SK-N-MC (cell line): ENCODE measurements around the gene PRAMEF15.
"Not testable (repeated sequence)": the region's sequence is repeated elsewhere in the genome, so short reads cannot be mapped to it uniquely, and the experiment has no call there.

ENCODE experiments used
- DNase-seq: peaks from one replicate; pipeline ENCODE4 v3.0.0-alpha.2; 2011; ENCODE audit warnings: low read depth, low spot score
- H3K27ac ChIP-seq: fragments of 200-600 bp; sonication (generic); 2 replicates; pipeline ENCODE4 v1.5.1; 2016; ENCODE audit warnings: mixed run types
- H3K36me3 ChIP-seq: fragments of 200-600 bp; sonication (generic); 2 replicates; pipeline ENCODE4 v1.6.1; 2017; ENCODE audit warnings: antibody characterized with exemption, low read length, mixed read lengths; ENCODE audit not compliant: insufficient read depth
- H3K4me3 ChIP-seq: fragments of 200-600 bp; sonication (generic); 2 replicates; pipeline ENCODE4 v1.5.1; 2016
- H3K9ac ChIP-seq: fragments of 200-600 bp; sonication (generic); 2 replicates; pipeline ENCODE4 v1.8.0; 2017; ENCODE audit warnings: mixed run types, mixed read lengths; ENCODE audit not compliant: insufficient read length
- H3K9me3 ChIP-seq: fragments of 200-600 bp; sonication (generic); 2 replicates; pipeline ENCODE4 v1.6.1; 2017; ENCODE audit warnings: low read depth, mild to moderate bottlenecking, antibody characterized with exemption, low read length, moderate library complexity, mixed read lengths

PRAMEF15 gene

DNA sequence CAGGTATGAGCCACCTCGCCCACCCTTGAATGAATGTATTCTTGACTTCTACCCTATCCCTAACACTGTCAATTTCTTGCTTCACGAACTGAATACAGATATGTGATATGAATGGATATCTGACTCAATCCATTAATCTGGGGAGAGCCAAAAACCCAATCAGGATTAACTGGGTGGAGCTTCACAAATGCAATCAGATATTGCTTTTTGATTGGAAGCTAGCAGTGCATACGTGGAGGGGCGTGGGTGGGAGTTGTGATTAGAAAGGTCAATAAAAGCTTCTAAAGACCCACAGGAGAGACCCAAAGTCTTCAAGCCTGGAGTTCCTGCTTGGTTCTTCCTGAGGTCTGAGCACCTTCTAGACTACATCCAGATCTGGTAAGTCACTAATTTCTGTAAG lies at the start of gene PRAMEF15:
TSS of gene PRAMEF15 (plus strand) at position 301 of the 400 bp plus-strand sequence. CDS start 2,827 bp downstream, outside the sequence.
- not testable (repeated sequence) for H3K27ac ChIP-seq, H3K9ac ChIP-seq, H3K9me3 ChIP-seq, H3K4me3 ChIP-seq, H3K36me3 ChIP-seq, DNase-seq

DNA sequence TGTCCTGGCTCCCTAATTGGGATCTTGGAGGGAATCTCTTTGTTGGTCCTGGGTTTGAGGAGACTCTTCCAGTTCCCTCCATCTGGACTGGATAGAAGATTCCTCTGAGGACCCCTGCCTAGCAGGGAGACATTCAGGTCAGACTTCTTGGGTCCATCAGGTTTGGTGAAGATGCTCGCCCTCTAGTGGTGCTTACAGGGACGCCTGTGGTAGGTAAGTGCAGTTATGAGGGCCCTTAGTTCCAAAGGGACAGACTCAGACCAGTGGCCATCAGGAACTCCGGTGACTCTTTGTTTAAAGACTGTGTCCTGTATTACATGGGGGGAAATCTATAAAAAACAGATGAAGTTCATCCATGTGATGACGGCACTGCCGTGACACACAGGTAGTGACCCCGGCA lies 38.4 kb upstream of the PRAMEF15 start:
- not testable (repeated sequence) for H3K27ac ChIP-seq, H3K9me3 ChIP-seq, DNase-seq, H3K9ac ChIP-seq, H3K36me3 ChIP-seq, H3K4me3 ChIP-seq

DNA sequence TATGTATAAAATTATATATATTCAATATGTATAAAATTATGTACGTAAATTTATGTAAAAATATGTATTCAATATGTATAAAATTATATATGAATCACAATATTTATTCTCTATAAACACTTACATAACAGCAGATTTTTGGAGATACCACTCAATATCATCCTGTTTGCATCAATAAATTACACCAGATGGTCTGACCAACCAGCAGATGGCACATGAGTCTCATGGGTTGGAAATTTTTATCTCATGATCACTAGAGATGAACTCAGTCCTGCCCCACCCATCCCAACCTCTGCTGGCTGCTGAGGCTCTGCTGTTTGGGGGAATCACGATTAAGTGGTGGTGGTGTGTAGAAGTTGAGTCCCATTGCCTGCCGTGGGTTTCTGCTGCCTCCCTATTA lies 35.8 kb upstream of the PRAMEF15 start:
- not testable (repeated sequence) for H3K36me3 ChIP-seq, H3K27ac ChIP-seq, H3K9me3 ChIP-seq, DNase-seq, H3K9ac ChIP-seq, H3K4me3 ChIP-seq

DNA sequence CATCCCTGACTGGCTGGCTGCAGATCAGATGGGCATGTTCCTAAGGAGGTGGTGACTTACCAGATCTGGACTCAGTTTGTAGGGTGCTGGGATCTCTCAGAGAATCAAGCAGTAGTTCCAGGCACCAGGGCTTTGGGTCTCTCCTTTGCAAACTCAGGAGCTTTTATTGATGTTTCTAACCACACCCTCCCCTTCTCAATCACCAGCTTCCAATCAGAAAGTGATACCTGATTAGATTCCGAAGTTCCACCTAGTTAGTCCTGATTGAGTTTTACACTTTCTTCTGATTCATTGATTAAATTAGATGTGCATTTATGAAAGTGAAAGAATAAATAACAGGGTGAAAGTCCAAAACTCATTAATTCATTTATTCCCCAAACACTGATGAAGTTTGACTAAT lies 30.3 kb upstream of the PRAMEF15 start, which contains the start of gene PRAMEF8:
TSS of gene PRAMEF8 (minus strand) at position 101 of the 400 bp plus-strand sequence. CDS start 1,046 bp downstream, outside the sequence.
- H3K9ac ChIP-seq, H3K36me3 ChIP-seq, H3K4me3 ChIP-seq, H3K27ac ChIP-seq, DNase-seq, H3K9me3 ChIP-seq: not testable (repeated sequence)

DNA sequence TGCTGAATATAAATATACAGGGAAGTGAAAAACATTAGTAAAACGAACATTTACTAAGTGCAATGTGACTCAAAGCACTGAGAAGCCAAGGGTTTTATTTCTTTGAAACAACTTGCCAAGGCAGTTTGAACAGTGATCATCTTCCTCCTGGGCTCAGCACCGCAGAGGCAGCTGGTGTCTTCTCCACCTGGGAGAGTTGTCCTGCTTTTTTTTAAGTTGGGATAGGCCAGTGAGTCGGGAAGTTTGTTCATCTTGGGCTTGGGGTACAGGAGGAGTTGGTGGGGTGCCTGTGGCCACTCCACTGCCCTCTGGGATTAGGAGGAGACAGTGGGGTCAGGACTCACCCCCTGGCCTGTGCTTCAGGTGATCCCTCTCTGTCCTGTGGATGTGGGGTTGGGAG lies 26.4 kb upstream of the PRAMEF15 start:
- not testable (repeated sequence) for H3K27ac ChIP-seq, H3K4me3 ChIP-seq, DNase-seq, H3K9ac ChIP-seq, H3K9me3 ChIP-seq, H3K36me3 ChIP-seq

DNA sequence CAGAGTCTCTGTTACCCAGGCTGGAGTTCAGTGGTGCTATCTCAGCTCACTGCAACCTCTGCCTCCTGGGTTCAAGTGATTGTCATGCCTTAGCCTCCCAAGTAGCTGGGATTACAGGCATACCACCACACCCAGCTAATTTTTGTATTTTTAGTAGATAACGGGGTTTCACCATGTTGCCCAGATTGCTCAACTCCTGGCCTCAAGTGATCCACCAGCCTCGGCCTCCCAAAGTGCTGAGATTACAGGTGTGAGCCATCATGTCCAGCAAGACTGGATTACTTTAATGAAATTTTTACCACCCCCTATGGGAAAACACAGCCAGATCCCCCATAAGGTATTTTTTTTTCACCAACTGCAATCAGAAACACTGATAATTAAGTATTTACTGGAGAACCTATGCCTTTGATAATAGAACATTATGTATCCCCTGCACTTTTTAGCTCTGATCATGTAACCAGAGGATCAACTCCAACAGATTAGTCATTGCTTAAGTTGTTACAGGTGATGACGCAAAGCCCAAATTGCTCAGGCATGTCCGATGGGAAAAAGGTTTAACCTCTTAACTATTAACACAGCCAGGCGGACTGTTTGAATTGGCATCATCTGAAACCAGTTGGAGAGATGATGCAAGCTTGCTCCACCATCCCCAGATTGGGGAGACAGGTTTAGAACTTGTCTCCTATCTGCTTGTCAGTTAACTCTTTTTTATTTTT lies 18.0 kb upstream of the PRAMEF15 start:
- not testable (repeated sequence) for H3K9ac ChIP-seq, H3K9me3 ChIP-seq, DNase-seq

DNA sequence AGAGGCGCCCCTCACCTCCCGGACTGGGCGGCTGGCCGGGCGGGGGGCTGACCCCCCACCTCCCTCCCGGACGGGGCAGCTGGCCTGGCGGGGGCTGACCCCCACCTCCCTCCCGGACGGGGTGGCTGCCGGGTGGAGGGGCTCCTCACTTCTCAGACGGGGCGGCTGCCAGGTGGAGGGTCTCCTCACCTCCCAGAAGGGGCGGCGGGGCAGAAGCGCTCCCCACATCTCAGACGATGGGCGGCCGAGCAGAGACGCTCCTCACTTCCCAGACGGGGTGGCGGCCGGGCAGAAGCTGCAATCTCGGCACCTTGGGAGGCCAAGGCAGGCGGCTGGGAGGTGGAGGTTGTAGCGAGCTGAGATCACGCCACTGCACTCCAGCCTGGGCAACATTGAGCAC lies 16.7 kb upstream of the PRAMEF15 start:
- DNase-seq, H3K9ac ChIP-seq, H3K36me3 ChIP-seq, H3K4me3 ChIP-seq, H3K27ac ChIP-seq, H3K9me3 ChIP-seq: not testable (repeated sequence)

More for the DNA sequence above, 18.0 kb upstream of the PRAMEF15 start:
- not testable (repeated sequence) for H3K4me3 ChIP-seq, H3K27ac ChIP-seq, H3K36me3 ChIP-seq

DNA sequence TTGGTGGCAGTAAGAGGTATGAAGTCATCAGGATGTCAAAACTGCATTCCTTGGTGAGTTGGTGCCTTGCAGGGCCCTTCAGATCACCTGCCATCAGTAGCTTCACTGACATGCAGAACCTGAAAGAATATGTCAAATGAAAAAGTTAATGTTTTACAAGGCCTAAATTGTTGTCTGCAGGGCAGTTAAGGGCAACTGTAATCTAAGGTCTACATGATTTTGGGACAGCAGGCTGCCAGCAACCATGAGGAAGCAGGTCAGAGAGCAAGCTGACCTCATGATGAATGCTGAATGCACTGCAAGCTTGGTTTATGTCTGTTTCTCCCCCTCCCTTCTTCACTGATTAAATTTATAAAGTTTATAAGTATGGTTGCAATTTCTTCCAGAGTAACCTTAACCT lies 13.2 kb upstream of the PRAMEF15 start:
- not testable (repeated sequence) for H3K4me3 ChIP-seq, H3K9me3 ChIP-seq, H3K27ac ChIP-seq, H3K36me3 ChIP-seq, H3K9ac ChIP-seq, DNase-seq

DNA sequence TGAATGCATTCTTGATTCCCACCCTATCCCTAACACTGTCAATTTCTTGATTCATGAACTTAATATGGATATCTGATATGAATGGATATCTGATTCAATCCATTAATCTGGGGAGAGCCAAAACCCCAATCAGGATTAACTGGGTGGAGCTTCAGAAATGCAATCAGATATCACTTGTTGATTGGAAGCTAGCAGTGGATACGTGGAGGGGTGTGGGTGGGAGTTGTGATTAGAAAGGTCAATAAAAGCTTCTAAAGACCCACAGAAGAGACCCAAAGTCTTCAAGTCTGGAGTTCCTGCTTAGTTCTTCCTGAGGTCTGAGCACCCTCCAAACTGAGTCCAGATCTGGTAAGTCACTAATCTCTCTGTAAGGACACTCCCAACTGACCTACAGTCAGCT lies 12.1 kb upstream of the PRAMEF15 start, which contains the start of gene PRAMEF33:
TSS of gene PRAMEF33 (plus strand) at position 301 of the 400 bp plus-strand sequence. CDS start 2,416 bp downstream, outside the sequence.
- not testable (repeated sequence) for H3K27ac ChIP-seq, DNase-seq, H3K9me3 ChIP-seq, H3K9ac ChIP-seq, H3K36me3 ChIP-seq, H3K4me3 ChIP-seq

DNA sequence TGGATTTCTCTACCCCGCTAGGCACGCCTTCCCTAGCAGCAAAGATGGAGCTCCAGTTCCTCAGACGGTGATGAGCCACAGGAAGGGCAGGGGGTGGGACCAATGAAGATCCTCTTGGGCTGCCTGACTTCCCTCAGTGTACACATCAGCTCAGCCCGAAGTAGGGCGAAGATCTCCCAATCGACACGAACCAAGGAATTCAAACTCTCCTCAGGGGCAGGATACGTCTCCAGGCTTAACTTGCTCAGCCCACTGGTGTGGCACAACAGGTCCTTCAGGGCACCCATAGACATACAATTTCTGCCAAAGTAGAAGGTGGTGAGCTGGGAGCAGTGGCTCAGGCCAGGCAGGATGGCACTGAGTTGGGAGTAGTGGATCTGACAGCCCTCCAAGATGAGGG lies 27.1 kb downstream of the PRAMEF15 start:
- not testable (repeated sequence) for H3K9me3 ChIP-seq, H3K27ac ChIP-seq, H3K4me3 ChIP-seq, H3K9ac ChIP-seq, H3K36me3 ChIP-seq, DNase-seq

DNA sequence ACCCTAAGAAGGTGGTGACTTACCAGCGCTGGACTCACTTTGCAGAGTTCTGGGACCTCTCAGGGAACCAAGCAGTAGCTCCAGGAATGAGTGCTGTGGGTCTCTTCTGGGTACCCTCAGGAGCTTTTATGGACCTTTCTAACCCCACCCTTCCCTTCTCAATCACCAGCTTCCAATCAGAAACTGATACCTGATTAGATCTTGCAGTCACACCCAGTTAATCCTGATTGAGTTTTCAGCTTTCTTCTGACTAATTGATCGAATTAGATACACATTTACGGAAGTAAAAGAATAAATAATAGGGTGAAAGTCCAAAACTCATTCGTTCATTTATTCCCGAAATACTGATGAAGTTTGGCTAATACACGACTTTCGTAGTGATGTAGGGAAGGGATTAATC lies 31.7 kb downstream of the PRAMEF15 start, which contains the start of gene PRAMEF14:
TSS of gene PRAMEF14 (minus strand) at position 101 of the 400 bp plus-strand sequence. CDS start 1,820 bp downstream, outside the sequence.
- not testable (repeated sequence) for H3K4me3 ChIP-seq, H3K9ac ChIP-seq, H3K36me3 ChIP-seq, H3K9me3 ChIP-seq, DNase-seq, H3K27ac ChIP-seq

DNA sequence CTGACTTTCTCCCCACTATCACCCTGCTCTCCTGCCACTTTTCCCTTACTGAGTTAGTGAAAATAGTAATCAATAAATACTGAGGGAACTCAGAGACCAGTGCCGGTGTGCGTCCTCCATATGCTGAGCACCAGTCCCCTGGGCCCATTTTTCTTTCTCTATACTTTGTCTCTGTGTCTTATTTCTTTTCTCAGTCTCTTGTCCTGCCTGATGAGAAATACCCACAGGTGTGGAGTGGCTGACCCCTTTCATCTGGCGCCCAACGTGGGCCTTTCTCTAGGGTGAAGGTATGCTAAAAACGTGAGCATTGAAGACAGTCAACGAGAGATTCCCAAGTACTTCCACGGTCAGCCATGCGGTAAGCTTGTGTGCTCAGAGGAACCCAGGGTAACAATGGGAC lies 38.1 kb downstream of the PRAMEF15 start:
- H3K9ac ChIP-seq, H3K27ac ChIP-seq, H3K4me3 ChIP-seq, H3K9me3 ChIP-seq, DNase-seq, H3K36me3 ChIP-seq: not testable (repeated sequence)

DNA sequence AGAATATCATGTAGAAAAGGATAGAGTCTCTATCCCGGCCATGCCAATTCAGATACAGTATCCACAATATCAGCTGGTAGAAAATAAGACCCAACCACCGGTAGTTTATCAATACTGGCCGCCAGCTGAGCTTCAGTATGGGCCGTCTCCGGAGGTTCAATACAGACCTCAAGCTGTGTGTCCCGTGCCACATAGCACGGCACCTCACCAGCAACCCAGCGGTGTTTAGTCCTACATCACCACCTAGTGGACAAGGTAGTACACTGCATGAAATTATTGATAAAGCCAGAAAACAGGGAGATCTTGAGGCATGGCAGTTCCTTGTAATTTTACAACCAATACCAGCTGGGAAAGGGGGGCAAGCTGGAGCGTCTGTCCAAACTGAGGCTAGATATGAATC lies 39.1 kb downstream of the PRAMEF15 start:
- H3K27ac ChIP-seq, H3K9me3 ChIP-seq, H3K9ac ChIP-seq, H3K4me3 ChIP-seq, H3K36me3 ChIP-seq, DNase-seq: not testable (repeated sequence)

DNA sequence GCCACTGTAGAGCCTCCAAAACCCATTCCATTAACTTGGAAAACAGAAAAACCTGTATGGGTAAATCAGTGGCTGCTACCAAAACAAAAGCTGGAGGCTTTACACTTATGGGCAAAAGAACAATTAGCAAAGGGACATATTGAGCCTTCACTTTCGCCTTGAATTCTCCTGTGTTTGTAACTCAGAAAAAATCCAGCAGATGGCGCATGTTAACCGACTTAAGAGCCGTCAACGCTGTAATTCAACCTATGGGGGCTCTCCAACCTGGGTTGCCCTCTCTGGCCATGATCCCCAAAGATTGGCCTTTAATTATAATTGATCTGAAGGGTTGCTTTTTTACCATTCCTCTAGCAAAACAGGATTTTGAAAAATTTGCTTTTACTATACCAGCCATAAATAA lies 41.4 kb downstream of the PRAMEF15 start:
- not testable (repeated sequence) for H3K9me3 ChIP-seq, H3K27ac ChIP-seq, H3K9ac ChIP-seq, H3K4me3 ChIP-seq, H3K36me3 ChIP-seq
- DNase-seq: peak; percentile 18

DNA sequence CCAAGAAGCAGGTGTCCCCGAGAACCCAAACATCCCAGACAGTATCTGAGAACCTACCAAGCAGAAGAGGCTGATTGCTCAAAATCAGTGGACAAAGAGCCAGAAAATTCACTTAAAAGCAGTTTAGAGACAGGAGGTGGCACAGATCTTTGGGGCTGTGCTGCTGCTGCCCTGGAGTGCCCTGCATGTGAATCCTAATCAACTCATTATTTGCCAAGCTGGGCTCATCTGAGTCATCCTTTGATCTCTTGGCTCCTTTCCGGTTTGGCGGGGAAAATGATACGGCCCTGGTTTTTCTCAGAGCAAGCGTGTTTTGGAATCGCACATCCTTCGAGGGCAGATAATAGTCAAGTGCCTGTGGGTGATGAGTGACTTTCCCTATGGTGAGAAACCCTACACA lies 47.0 kb downstream of the PRAMEF15 start:
- not testable (repeated sequence) for H3K4me3 ChIP-seq, H3K9ac ChIP-seq, DNase-seq, H3K9me3 ChIP-seq, H3K36me3 ChIP-seq, H3K27ac ChIP-seq
